T-cell (primary cell): ENCODE results near the gene MLLT3. TPM values are rescaled to one million over a fixed set of nuclear protein-coding genes. Genes with fewer than 3 reads are reported as not detected.

Experiments used
- ATAC-seq, 4 experiments: fragments of 200-7000 bp in 3 of 4; fragments of 150-1000 bp in 1 of 4; cut with Tn5 transposase; replicated peaks in 1 of 4; 1 replicate in 3 of 4; 2 replicates in 1 of 4; pipeline ENCODE4 v1.10.0; 2021; ENCODE audit warnings: moderate library complexity in 3 of 4, mild to moderate bottlenecking in 2 of 4, moderate number of reproducible peaks in 1 of 4
- CTCF ChIA-PET, 2 donors: fragments of 300-600 bp; sonication (Branson Sonifier 250); formaldehyde crosslinking; loops; one replicate each; lab custom pipeline; 2022; ENCODE audit warnings: antibody characterized with exemption in 2 of 2; lab: Charles Lee
- POLR2A ChIA-PET, 2 donors: fragments of 300-600 bp; sonication (Branson Sonifier 250); formaldehyde crosslinking; loops; one replicate each; lab custom pipeline; 2022; ENCODE audit warnings: antibody characterized with exemption in 2 of 2; lab: Charles Lee
- DNase-seq, 35 experiments: peaks; one replicate each; pipeline versions ENCODE4 v3.0.0 to v3.0.0-alpha.2; 2013 to 2023
- H3K27ac ChIP-seq: one replicate; pipeline ENCODE4 v1.5.1; 2013; ENCODE audit warnings: low read length
- H3K27me3 ChIP-seq, 2 experiments: replicated peaks in 1 of 2; 1 replicate in 1 of 2; 2 replicates in 1 of 2; pipeline versions ENCODE4 v1.6.1 to v1.7.0; 2013; ENCODE audit warnings: low read length in 1 of 2, mixed read lengths in 1 of 2; ENCODE audit not compliant: control insufficient read depth in 2 of 2, insufficient read depth in 2 of 2; ENCODE audit errors: extremely low read depth in 1 of 2
- H3K36me3 ChIP-seq, 2 donors: 1 replicate in 1 of 2; 2 replicates in 1 of 2; pipeline versions ENCODE4 v1.6.1 to v1.7.0; 2013; ENCODE audit warnings: low read length in 1 of 2; ENCODE audit not compliant: control insufficient read depth in 2 of 2, insufficient read depth in 1 of 2; ENCODE audit errors: extremely low read depth in 1 of 2
- H3K4me1 ChIP-seq, 2 experiments: 1 replicate in 1 of 2; 2 replicates in 1 of 2; pipeline versions ENCODE4 v1.6.1 to v1.7.0; 2013; ENCODE audit warnings: low read length in 2 of 2, mixed read lengths in 1 of 2; ENCODE audit not compliant: insufficient read depth in 2 of 2, control insufficient read depth in 1 of 2; ENCODE audit errors: extremely low read depth in 1 of 2
- H3K4me3 ChIP-seq, 2 donors: 1 replicate in 1 of 2; 2 replicates in 1 of 2; pipeline versions ENCODE4 v1.5.1 to v1.7.0; 2013; ENCODE audit warnings: mild to moderate bottlenecking in 2 of 2, low read length in 1 of 2, moderate library complexity in 1 of 2; ENCODE audit not compliant: control insufficient read depth in 1 of 2; ENCODE audit errors: extremely low read depth in 1 of 2
- H3K9me3 ChIP-seq: 2 replicates; pipeline ENCODE4 v1.7.0; 2013
- H3K27ac Mint-ChIP-seq, 2 donors: one replicate each; pipeline ENCODE4 v1.8.0; 2020 to 2021; ENCODE audit warnings: mild to moderate bottlenecking in 2 of 2, mixed read lengths in 2 of 2
- H3K27me3 Mint-ChIP-seq, 2 donors: one replicate each; pipeline ENCODE4 v1.8.0; 2021 to 2022; ENCODE audit warnings: mixed read lengths in 2 of 2
- H3K36me3 Mint-ChIP-seq: one replicate; pipeline ENCODE4 v1.8.0; 2021; ENCODE audit warnings: mixed read lengths
- H3K4me1 Mint-ChIP-seq, 3 donors: one replicate each; pipeline ENCODE4 v1.8.0; 2020 to 2022; ENCODE audit warnings: mixed read lengths in 3 of 3, mild to moderate bottlenecking in 1 of 3
- H3K4me3 Mint-ChIP-seq, 3 donors: one replicate each; pipeline ENCODE4 v1.8.0; 2020 to 2022; ENCODE audit warnings: mild to moderate bottlenecking in 3 of 3, mixed read lengths in 3 of 3, moderate library complexity in 3 of 3
- H3K9me3 Mint-ChIP-seq, 3 donors: one replicate each; pipeline ENCODE4 v1.8.0; 2020 to 2022; ENCODE audit warnings: mixed read lengths in 3 of 3
- WGBS: methylation state at CpG from one replicate; pipeline ENCODE4 v1.1.5; 2013; ENCODE audit warnings: missing lambda C conversion rate; ENCODE audit not compliant: insufficient coverage; 5-methylcytosine and 5-hydroxymethylcytosine counted together
- total RNA-seq, 35 experiments: library from RNA in 6 of 35; stranded (reverse) in 6 of 35; fragments of 120-200 nt in 1 of 35; gene quantifications; one replicate each; pipeline versions ENCODE4 v1.2.1 to v1.2.4 and lab custom pipeline; 2013 to 2026

MLLT3 gene
- total RNA-seq, 5 donors from 2014 or later (not counting 1 experiment from before 2014, with no cell fraction given): 51.8 to 96.6 (median 58.9) TPM

GRCh38 chr9:20379804-20380225 is 242.5 kb downstream of the MLLT3 start:
- POLR2A ChIA-PET: interaction anchor here in 1 of 2 donors (0.6 kb wide), 2 partner anchors 15 to 34 kb away, joined by 3 read pairs; no protein-coding TSS in a partner anchor
- CTCF ChIA-PET: no interaction called here
- Mint-ChIP-seq H3K4me1 (peaks cover 78 to 80% (median 79%) of the 10 kb centered on the region in 3 donors), H3K36me3 (peaks cover 24% of the 10 kb centered on the region), H3K4me3 (peak overlapping the region in 1 of 3 donors; percentile 0), H3K9me3 (no peaks in the 10 kb centered on the region), H3K27me3 (no peaks in the 10 kb centered on the region), H3K27ac (peak overlapping the region; percentile 4 to 66)
- H3K4me1 ChIP-seq: peaks cover 0 to 20% of the 10 kb centered on the region in 2 experiments
- no peak overlapping the region for H3K4me3 ChIP-seq
- WGBS: 83% methylated on average over 1 of the region's 2 CpGs
- H3K27me3 ChIP-seq: no peaks in the 10 kb centered on the region
- H3K36me3 ChIP-seq: no peaks in the 10 kb centered on the region
- no peak overlapping the region for H3K27ac ChIP-seq
- ATAC-seq (no peak), DNase-seq (no peak)
- no peaks in the 10 kb centered on the region for H3K9me3 ChIP-seq

- Mint-ChIP-seq H3K36me3 (peaks cover 24% of the 10 kb centered on the region), H3K9me3 (no peaks in the 10 kb centered on the region), H3K27ac (peak overlapping the region; percentile 47 to 59), H3K27me3 (no peaks in the 10 kb centered on the region), H3K4me3 (no peak overlapping the region), H3K4me1 (peaks cover 76 to 77% (median 77%) of the 10 kb centered on the region in 3 donors)
- Histone ChIP-seq H3K27me3 (no peaks in the 10 kb centered on the region), H3K9me3 (no peaks in the 10 kb centered on the region), H3K27ac (no peak overlapping the region), H3K4me3 (no peak overlapping the region), H3K4me1 (peaks cover 4 to 20% of the 10 kb centered on the region in 2 experiments), H3K36me3 (no peaks in the 10 kb centered on the region)
- ChIA-PET CTCF (interaction anchor here in 1 of 2 donors (1.0 kb wide), 1 partner anchor 38 kb away, joined by 3 read pairs; no protein-coding TSS in a partner anchor), POLR2A (no interaction called here)
- ATAC-seq: no peak
- WGBS: no CpG with 5 or more reads among the region's 3 CpGs
- no peak for DNase-seq
Measured at GRCh38 chr9:20378851-20379250, 243.4 kb downstream of the MLLT3 start.

GRCh38 chr9:20377790-20378189 is 244.5 kb downstream of the MLLT3 start:
- Histone ChIP-seq H3K27me3 (no peaks in the 10 kb centered on the region), H3K27ac (no peak overlapping the region), H3K4me3 (no peak overlapping the region), H3K4me1 (peaks cover 4 to 28% of the 10 kb centered on the region in 2 experiments), H3K36me3 (no peaks in the 10 kb centered on the region), H3K9me3 (no peaks in the 10 kb centered on the region)
- DNase-seq: no peak
- no peaks in the 10 kb centered on the region for H3K9me3 Mint-ChIP-seq
- peak overlapping the region; percentile 25 to 56 for H3K27ac Mint-ChIP-seq
- ChIA-PET CTCF (interaction anchor here (0.6 to 1.0 kb wide), 3 partner anchors 39 to 168 kb away, joined by 3 to 5 read pairs (median 3); no protein-coding TSS in a partner anchor), POLR2A (interaction anchor here (0.7 to 1.0 kb wide), 2 partner anchors 22 to 162 kb away, joined by 3 read pairs; no protein-coding TSS in a partner anchor)
- H3K36me3 Mint-ChIP-seq: peaks cover 24% of the 10 kb centered on the region
- H3K4me3 Mint-ChIP-seq: peak overlapping the region in 1 of 3 donors; percentile 12
- no peak for ATAC-seq
- H3K4me1 Mint-ChIP-seq: peaks cover 75 to 79% (median 79%) of the 10 kb centered on the region in 3 donors
- H3K27me3 Mint-ChIP-seq: no peaks in the 10 kb centered on the region

GRCh38 chr9:20376731-20377375 is 245.4 kb downstream of the MLLT3 start:
- ChIA-PET POLR2A (interaction anchor here in 1 of 2 donors (0.6 kb wide), 1 partner anchor 31 kb away, joined by 3 read pairs; no protein-coding TSS in a partner anchor), CTCF (no interaction called here)
- Mint-ChIP-seq H3K36me3 (peaks cover 25% of the 10 kb centered on the region), H3K27me3 (no peaks in the 10 kb centered on the region), H3K27ac (peak overlapping the region; percentile 80 to 82), H3K4me1 (peaks cover 68 to 73% (median 72%) of the 10 kb centered on the region in 3 donors), H3K9me3 (no peaks in the 10 kb centered on the region), H3K4me3 (peak overlapping the region in 1 of 3 donors; percentile 55)
- ATAC-seq (peak in 1 of 4 experiments; percentile 23), DNase-seq (no peak)
- WGBS: no CpG with 5 or more reads among the region's 4 CpGs
- Histone ChIP-seq H3K27me3 (no peaks in the 10 kb centered on the region), H3K27ac (no peak overlapping the region), H3K4me3 (no peak overlapping the region), H3K4me1 (peaks cover 4 to 29% of the 10 kb centered on the region in 2 experiments), H3K36me3 (no peaks in the 10 kb centered on the region), H3K9me3 (no peaks in the 10 kb centered on the region)

GRCh38 chr9:20376042-20376441 is 246.3 kb downstream of the MLLT3 start:
- no peaks in the 10 kb centered on the region for H3K27me3 ChIP-seq
- WGBS: 57% methylated on average over 1 of the region's 4 CpGs
- H3K4me1 ChIP-seq: peaks cover 4 to 35% of the 10 kb centered on the region in 2 experiments
- peaks cover 32% of the 10 kb centered on the region for H3K36me3 Mint-ChIP-seq
- H3K36me3 ChIP-seq: no peaks in the 10 kb centered on the region
- ATAC-seq (peak in 2 of 4 experiments; percentile 12 to 45), DNase-seq (no peak)
- H3K27ac Mint-ChIP-seq: peak overlapping the region; percentile 54 to 87
- no peak overlapping the region for H3K27ac ChIP-seq
- H3K27me3 Mint-ChIP-seq: no peaks in the 10 kb centered on the region
- H3K9me3 ChIP-seq: no peaks in the 10 kb centered on the region
- peak overlapping the region in 1 of 3 donors; percentile 55 for H3K4me3 Mint-ChIP-seq
- H3K4me3 ChIP-seq: no peak overlapping the region
- no peaks in the 10 kb centered on the region for H3K9me3 Mint-ChIP-seq
- ChIA-PET POLR2A (interaction anchor here in 1 of 2 donors (0.6 kb wide), 1 partner anchor 32 kb away, joined by 3 read pairs; no protein-coding TSS in a partner anchor), CTCF (interaction anchor here in 1 of 2 donors (0.6 kb wide), 2 partner anchors 21 to 569 kb away, joined by 3 read pairs; no protein-coding TSS in a partner anchor)
- H3K4me1 Mint-ChIP-seq: peaks cover 75 to 81% (median 78%) of the 10 kb centered on the region in 3 donors

- Mint-ChIP-seq H3K4me1 (peaks cover 79 to 85% (median 84%) of the 10 kb centered on the region in 3 donors), H3K9me3 (no peaks in the 10 kb centered on the region), H3K27me3 (no peaks in the 10 kb centered on the region), H3K27ac (peak overlapping the region; percentile 84 to 85), H3K4me3 (peak overlapping the region in 1 of 3 donors; percentile 14), H3K36me3 (peaks cover 24% of the 10 kb centered on the region)
- DNase-seq (peak in 3 of 35 experiments; percentile 3 to 17 (median 6)), ATAC-seq (peak; percentile 43 to 74 (median 68))
- no peaks in the 10 kb centered on the region for H3K27me3 ChIP-seq
- H3K36me3 ChIP-seq: no peaks in the 10 kb centered on the region
- no peaks in the 10 kb centered on the region for H3K9me3 ChIP-seq
- no CpG with 5 or more reads among the region's 1 CpG for WGBS
- ChIA-PET CTCF (interaction anchor here in 1 of 2 donors (0.6 to 0.9 kb wide), 3 partner anchors 22 to 863 kb away, joined by 3 to 5 read pairs (median 4); no protein-coding TSS in a partner anchor), POLR2A (interaction anchor here (0.6 kb wide), 4 partner anchors 10 to 303 kb away, joined by 3 to 6 read pairs (median 4); no protein-coding TSS in a partner anchor)
- H3K4me3 ChIP-seq: no peak overlapping the region
- H3K4me1 ChIP-seq: peaks cover 4 to 39% of the 10 kb centered on the region in 2 experiments
- H3K27ac ChIP-seq: no peak overlapping the region
Measured at GRCh38 chr9:20373263-20373662, 249.0 kb downstream of the MLLT3 start.
